Stimulated activated CD8-positive, alpha-beta memory T cell treated with anti-CD3 and anti-CD28 coated beads, Interleukin-12 subunit alpha, Interleukin-12 subunit beta, amount 100 ng/mL, for 24 hours (primary cell): ENCODE results near the gene MCTP2.
"Not testable (repeated sequence)": the region's sequence is repeated elsewhere in the genome, so short reads cannot be mapped to it uniquely, and the experiment has no call there.

Source experiments
- DNase-seq: peaks from one replicate; pipeline ENCODE4 v3.0.0-alpha.2; 2020; ENCODE audit errors: extremely low read depth

The MCTP2 gene

DNA sequence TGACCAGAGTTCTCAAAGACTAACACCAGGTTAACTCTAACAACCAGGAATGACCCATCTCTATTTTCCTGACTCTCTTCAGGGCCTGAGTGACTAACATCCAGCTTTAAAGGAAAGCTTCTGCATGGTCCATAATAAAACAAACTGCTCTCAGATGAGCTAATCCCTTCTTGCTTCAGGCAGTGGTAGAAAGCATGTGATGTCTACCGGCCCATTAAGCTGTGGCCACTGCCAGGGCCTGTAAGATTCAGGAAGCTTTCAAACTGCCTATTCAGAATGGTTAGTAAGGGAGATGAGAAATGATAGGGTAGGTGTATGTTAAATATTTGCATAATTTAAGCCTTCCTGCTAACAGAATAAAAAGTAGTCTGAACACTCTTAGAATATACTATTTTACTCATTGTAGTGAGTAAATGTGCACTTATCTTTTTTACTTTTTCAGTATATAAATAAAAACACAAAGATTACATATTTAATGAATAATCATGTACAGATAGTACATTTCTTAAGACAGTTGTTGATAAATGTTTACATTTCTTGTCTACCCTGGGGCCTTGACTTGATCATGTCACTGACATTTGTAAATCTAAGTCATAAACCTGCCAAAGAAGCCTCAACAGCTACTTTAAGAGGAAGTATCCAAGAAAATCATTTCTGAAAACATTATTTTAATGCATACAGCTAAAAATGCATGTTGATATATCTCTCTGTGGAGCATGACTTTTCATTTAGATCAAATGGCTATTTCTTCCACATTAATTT lies 222.0 kb downstream of the MCTP2 start:
- DNase-seq = no peak

DNA sequence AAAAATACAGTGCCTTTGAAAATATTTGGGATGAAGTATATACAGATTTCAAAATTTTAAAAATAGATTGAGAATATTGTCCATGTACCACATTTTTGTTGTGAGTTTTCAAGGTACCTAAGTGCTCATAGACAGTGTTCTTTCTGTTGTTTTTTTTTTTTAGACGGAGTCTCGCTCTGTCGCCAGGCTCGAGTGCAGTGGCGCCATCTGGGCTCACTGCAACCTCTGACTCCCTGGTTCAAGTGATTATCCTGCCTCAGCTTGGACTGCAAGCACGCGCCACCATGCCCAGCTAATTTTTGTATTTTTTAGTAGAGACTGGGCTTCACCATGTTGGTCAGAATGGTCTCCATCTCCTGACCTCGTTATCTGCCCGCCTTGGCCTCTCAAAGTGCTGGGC lies 223.9 kb downstream of the MCTP2 start:
- no peak for DNase-seq

DNA sequence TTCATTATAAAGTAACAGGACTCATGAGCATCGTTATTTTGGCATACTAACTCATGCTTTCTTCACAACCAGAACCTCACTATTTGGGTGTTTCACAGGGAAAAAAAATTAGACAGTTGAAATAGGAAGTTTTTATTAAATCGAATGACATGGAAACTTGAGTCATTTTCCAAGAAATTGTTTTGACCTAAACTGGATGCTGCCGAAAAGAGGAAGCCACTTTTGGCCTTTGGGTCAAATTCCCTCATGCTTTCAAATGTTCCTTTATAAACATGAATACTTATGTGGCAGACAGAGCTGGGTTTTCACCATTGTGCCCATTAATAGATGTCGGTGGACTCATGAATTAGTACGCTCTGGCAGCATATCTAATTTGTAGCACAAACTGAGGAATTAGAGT lies 224.9 kb downstream of the MCTP2 start:
- DNase-seq = no peak

- no peak for DNase-seq
Observed at GRCh38 chr15:94457661-94458060, 226.3 kb downstream of the MCTP2 start.

- no peak for DNase-seq
Observed at GRCh38 chr15:94460624-94461023, 229.3 kb downstream of the MCTP2 start.

DNA sequence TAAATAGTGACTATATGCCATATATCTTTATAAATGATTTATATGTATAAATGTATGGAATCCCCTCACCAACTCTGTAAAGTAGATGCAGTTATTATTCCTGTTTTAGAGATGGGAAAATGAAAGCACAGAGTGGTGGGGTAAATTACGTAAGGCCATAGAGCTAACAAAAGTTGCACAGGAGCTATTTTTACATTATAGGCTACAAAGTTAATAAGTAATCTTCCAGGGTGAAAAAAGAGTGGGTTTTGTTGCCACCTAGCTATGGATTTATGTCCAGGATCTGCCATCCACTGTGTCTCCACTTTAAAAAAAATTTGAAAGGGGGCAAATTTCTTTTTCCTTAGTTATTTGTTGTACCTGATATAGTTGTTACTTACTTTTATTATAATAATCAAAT lies 235.7 kb downstream of the MCTP2 start:
- no peak for DNase-seq

DNA sequence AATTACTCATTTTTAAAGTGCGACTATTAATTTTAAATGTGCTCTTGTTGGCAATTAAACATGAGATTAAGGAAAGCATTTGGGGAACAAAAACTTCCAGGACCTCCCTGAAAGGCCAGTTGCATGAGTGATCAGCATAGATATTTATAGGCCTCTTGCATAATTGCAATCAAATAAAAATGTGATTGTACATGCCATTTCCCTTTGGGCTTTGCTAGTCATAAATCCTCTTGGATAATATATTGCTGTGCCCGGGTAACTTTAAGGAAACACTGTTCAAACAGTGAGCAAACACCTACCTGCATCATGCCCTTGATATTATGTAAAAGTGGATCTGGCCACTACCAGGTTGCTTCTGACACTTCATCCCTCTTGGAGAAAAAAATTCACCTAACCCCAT lies 239.1 kb downstream of the MCTP2 start:
- DNase-seq = no peak

GRCh38 chr15:94476686-94477085 lies 245.3 kb downstream of the MCTP2 start:
- no peak for DNase-seq

DNA sequence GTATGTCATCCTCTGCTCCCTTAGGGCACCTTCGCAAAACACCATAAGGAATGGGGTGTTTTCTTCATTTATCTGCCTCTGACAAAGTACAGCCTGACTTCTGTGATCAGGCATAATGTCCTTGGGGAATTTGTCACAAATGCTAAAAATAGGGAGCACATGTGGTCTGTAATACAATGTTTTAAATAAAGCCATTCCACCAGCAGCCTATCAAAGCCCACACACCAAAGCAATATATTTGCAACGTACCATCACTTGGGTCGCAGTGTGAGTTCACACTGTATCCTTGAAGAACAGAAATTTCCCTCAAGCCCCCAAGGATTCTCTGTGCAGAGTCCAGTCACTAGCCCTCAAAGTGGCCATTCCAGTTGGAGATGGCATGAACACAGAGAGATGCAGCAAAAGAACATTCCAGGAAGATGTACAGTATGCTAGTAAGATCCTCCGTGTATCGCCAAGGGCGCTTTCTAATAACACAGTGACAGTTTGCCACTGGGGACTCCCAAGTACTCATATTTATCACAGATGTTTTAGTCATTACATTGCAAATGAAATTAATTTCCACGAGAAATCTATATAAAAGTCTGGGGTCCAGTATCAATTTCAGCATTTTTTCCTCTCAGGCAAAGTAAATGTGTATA lies 246.7 kb downstream of the MCTP2 start:
- DNase-seq = no peak

DNA sequence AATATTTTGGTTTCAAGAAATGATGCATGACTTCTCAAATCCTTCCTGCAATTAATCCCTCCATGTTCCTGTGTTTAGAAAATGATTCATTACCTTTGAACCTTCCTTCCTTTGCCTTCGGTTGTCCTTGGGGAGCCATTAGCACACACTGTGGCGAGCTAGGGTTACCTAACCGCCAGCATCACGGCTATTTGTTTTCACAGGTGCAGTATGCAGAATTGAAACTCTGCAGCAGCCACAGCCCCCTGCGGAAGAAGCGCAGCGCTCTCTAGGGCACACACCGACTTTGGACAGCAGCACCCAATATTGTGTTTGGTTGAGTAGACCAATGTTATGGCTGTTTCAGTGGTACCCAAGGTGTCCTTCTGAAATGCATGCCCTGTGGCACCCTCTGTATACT lies 247.4 kb downstream of the MCTP2 start:
- no peak for DNase-seq

DNA sequence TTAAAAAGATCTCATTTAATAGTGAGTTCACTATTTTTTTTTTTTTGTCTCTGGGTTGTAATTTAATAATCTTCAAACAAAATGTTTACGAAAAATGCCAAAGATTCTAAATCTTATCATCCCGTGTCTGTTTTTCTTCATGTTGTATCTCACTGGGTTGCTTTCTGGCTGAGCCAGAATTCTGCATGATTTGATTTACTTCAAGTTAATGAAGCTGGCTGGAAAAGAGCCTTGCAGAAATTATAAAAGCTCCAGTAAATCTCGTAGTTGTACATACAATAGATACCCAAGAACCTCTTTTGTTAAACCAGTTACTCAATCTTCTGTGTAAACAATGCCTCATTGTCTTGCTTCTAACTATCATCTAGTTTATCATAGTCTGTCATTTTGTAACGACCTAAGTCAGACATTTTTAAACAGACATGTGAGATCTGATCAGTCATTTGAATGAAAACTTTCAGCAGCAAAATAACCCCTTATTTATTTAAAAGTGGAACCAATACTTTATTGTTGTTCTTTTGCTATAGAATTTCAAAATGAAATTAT lies 249.0 kb downstream of the MCTP2 start:
- DNase-seq = no peak

DNA sequence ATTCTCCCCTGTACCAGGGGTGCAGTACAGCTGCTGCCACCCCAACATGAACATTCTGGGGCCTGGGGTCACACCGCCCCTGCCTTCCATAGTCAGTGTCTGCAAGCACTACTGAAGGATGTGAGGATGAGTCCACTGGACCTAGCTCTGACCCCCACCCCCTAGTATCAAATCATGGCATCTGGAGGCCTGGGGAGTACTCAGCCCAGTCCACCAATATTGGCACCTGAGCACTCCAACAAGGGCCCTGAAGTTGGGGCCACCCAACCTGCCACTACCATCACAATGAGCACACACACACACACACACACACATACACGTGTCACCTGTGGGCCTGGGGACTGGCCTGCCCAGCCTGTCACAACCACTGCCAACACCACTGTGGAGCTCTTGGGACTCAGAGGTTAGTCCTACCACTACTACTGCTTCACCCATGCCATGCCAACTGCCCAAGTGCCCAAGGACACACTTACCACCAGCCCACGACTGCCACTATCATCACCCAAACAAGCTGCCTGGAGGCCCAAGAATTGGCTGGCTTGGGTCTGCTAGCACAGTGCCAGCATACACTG lies 253.9 kb downstream of the MCTP2 start:
- DNase-seq = no peak

- DNase-seq = no peak
Observed at GRCh38 chr15:94487635-94488034, 256.3 kb downstream of the MCTP2 start.

DNA sequence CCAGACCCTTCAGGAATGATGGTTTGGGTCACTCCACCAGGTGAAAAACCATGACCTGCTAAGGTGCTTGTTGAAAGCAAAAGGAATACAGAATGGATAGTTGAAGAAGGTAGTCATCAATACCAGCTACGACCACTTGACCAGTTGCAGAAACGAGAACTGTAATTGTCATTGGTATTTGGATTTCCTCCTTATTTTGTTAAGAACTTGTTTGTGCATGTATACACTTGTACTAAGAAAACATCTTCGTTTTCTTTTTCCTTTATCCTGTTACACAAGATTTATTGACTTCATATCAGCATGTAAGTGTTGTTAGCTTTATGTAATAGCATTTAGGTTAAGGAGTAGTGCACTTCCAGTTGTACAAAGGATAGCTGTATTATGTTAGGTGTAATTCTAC lies 261.8 kb downstream of the MCTP2 start:
- no peak for DNase-seq

DNA sequence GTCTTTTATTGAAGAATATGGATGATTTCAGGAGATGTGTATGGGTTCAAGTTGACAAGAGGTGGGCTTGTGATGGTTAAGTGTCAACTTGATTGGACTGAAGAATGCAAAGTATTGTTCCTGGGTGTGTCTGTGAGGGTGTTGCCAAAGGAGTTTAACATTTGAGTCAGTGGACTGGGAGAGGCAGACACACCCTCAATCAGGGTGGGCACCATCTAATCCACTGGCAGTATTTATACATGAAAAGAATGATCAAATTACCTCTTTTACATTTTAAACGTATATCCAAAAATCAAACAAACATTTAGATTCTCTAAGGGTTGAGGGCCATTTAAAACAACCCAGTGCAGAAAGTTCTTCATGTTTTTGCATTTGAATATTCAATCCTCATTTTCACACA lies 262.2 kb downstream of the MCTP2 start:
- not testable (repeated sequence) for DNase-seq

- DNase-seq = no peak
Observed at GRCh38 chr15:94494732-94495131, 263.4 kb downstream of the MCTP2 start.

DNA sequence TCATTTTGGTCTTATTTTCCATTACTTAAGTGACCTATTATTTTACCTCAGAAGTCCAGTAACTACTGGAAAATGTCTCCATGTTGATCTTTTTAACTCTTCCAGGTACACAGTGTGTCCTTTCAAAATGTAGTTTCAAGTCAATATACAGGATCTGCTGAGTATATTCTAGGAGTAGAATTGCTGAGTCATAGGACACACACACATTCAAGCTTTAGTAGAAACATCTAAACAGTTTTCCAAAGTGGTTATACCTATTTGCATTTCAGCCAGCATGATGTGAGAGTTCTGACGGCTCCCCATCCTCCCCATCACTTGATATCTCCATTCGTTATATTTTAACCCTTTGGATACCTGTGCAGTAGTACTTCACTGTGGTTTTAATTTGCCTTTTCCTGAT lies 271.9 kb downstream of the MCTP2 start:
- DNase-seq = no peak

GRCh38 chr15:94509259-94509658 lies 277.9 kb downstream of the MCTP2 start:
- no peak for DNase-seq

DNA sequence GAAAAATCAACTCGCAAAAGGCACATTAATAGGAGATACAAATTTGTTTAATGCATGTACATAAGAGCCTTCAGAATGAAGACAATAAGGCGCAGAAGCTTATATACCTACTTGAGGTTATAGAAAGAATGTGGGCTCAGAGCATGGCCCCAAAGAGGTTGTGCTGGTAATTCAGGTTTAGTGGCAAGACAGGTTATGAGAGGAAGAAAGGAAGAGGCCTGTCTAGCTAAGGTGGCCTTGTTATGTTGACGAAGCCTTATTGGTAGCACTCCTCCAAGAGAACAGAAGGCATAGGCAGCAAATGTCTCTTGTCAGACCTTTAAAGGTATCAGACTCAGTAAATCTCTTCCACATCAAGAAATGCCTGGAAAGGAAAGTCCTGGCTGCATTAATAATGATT lies 290.8 kb downstream of the MCTP2 start:
- no peak for DNase-seq

DNA sequence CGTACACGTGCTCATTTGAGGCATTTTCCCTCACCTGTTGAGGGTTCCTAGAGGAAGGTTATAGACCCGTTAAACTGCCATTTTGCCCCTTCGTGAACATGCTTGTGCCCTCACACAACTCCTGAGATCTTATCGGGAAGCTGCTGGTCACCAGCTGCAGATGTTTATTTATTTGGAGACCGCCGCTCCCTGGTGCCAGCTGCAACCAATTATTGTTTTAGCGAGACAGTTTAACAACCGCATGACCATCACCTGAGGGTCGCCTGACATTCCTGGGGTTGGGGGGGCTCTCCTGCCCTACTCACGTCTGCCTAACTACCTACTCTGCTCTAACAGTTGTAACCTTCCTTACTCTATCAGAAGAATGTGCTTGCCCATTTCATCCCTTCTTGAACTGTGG lies 292.5 kb downstream of the MCTP2 start:
- no peak for DNase-seq

DNA sequence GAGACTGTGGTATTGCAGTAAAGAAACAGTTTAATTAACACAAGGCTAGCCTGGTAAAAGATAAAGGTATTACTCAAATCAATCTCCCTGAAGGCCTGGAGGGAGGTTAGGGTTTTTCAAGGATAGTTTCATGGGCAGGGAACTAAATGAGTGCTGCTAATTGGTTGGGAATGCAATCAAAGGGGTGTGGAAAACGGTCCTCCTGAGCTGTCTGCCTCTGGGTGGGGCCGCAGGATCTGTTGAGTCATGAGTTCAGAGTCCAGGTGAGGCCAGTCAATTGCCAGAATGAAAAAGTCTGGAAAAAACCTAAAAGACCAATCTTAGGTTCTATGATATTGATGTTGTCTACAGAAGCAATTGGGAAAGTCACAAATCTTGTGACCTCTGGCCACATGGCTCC lies 293.2 kb downstream of the MCTP2 start:
- no peak for DNase-seq

DNA sequence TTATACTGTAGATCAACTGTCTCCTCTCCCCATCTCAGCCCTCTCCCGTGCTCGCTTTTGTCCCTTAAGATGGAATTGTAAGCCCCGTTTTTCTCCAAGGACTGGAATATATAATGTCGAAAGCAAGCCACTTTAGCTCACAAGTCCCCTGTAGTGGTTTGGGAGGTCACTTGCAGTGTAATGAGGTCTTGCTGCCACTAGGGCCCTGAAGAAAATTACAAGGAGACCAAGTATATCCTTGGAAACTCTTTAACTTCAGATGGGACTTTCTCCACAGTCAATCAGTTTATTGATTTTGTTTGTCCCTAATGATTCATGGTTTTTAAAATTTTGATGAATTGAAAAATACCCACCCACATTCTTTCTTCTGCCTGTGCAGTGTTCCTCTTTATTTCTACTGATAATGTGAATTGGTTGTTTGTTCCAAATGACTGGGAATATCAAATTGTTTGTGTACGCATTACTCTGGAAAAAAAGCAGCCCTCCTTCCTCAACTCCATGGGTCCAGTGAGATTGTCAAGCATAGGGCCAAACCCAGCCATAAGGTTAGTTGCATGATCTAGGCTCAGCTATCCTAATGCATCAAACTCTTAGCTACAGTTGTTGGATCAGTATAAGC lies 294.8 kb downstream of the MCTP2 start:
- no peak for DNase-seq

GRCh38 chr15:94532226-94532625 lies 300.9 kb downstream of the MCTP2 start:
- no peak for DNase-seq
